HepG2 (cell line): Measurements from ENCODE around the gene PNN. TPM values are rescaled to one million over a fixed set of nuclear protein-coding genes. Genes with fewer than 3 reads are reported as not detected.

Experiments
- ATAC-seq: fragments of 200-7000 bp; cut with Tn5 transposase; 3 replicates; pipeline ENCODE4 v1.9.1; 2020; ENCODE audit warnings: mild to moderate bottlenecking, moderate library complexity
- BruUV-seq: library from RNA; stranded (reverse); fragments of 400-500 nt; replicated peaks from 2 replicates; lab custom pipeline; 2021; lab: Mats Ljungman, UMichigan
- CTCF ChIA-PET: fragments of 300-600 bp; formaldehyde crosslinking; extraction: SDS; loops from one replicate; lab custom pipeline; 2021; ENCODE audit warnings: low total read pairs, inconsistent platforms, low intra/inter-chr PET ratio; lab: Yijun Ruan, JAX
- POLR2A ChIA-PET: fragments of 350-600 bp; sonication (Branson Sonifier 250); formaldehyde crosslinking; loops from one replicate; lab custom pipeline; 2020; ENCODE audit warnings: antibody characterized with exemption, inconsistent platforms; lab: Yijun Ruan, JAX
- DNase-seq: peaks from one replicate; pipeline ENCODE4 v3.0.0-alpha.2; 2015; ENCODE audit warnings: low spot score
- FAIRE-seq: peaks from 3 replicates; lab custom pipeline; 2011; peaks lifted over from hg19 to GRCh38; lab: Jason Lieb, UNC
- H2AFZ ChIP-seq: one replicate; pipeline ENCODE4 v1.6.1; 2011; ENCODE audit warnings: low read length, inconsistent platforms
- H3K27ac ChIP-seq: fragments of 300-600 bp; 3 replicates; pipeline ENCODE4 v1.8.0; 2011; ENCODE audit warnings: mixed run types, mild to moderate bottlenecking, mixed read lengths, low read length, inconsistent platforms; ENCODE audit not compliant: insufficient read depth; ENCODE audit errors: extremely low read length
- H3K27me3 ChIP-seq, 2 experiments: fragments of 200-600 bp in 1 of 2; 2 replicates in 1 of 2; 3 replicates in 1 of 2; pipeline versions ENCODE4 v1.6.0 to v1.8.0; 2011; ENCODE audit warnings: low read length in 2 of 2, mild to moderate bottlenecking in 2 of 2, moderate library complexity in 2 of 2, inconsistent platforms in 1 of 2; ENCODE audit not compliant: insufficient read depth in 2 of 2, control insufficient read depth in 1 of 2
- H3K36me3 ChIP-seq, 2 experiments: fragments of 200-600 bp in 1 of 2; replicated peaks in 1 of 2; 2 replicates in 1 of 2; 3 replicates in 1 of 2; pipeline versions ENCODE4 v1.5.1 to v1.8.0; 2011; ENCODE audit warnings: low read length in 2 of 2, inconsistent platforms in 1 of 2; ENCODE audit not compliant: insufficient read depth in 2 of 2, control insufficient read depth in 1 of 2
- H3K4me1 ChIP-seq: 2 replicates; pipeline ENCODE4 v1.5.1; 2012; ENCODE audit warnings: low read length, inconsistent platforms; ENCODE audit not compliant: insufficient read depth
- H3K4me2 ChIP-seq: 2 replicates; pipeline ENCODE4 v1.6.0; 2011; ENCODE audit warnings: low read depth, low read length, inconsistent platforms
- H3K4me3 ChIP-seq, 3 experiments: fragments of 200-600 bp in 1 of 3; sonication (generic), shearing (Covaris generic) in 1 of 3; replicated peaks in 1 of 3; 2 replicates each; pipeline ENCODE4 v1.5.1; 2011 to 2016; ENCODE audit warnings: low read length in 3 of 3, inconsistent platforms in 2 of 3, low read depth in 2 of 3, mild to moderate bottlenecking in 2 of 3, control low read depth in 1 of 3, mixed read lengths in 1 of 3; ENCODE audit not compliant: insufficient read depth in 1 of 3
- H3K79me2 ChIP-seq: one replicate; pipeline ENCODE4 v1.6.1; 2011; ENCODE audit warnings: low read length, inconsistent platforms; ENCODE audit not compliant: insufficient read depth
- H3K9ac ChIP-seq: 2 replicates; pipeline ENCODE4 v1.6.0; 2011; ENCODE audit warnings: mild to moderate bottlenecking, low read depth, low read length, inconsistent platforms; ENCODE audit not compliant: insufficient read depth
- H3K9me3 ChIP-seq: 2 replicates; pipeline ENCODE4 v1.5.1; 2012; ENCODE audit warnings: mild to moderate bottlenecking, low read length
- H4K20me1 ChIP-seq: 2 replicates; pipeline ENCODE4 v1.6.0; 2011; ENCODE audit warnings: inconsistent platforms, mild to moderate bottlenecking, low read length, moderate library complexity; ENCODE audit not compliant: insufficient read depth
- CBFB ChIP-seq: sonication (generic); formaldehyde crosslinking; IDR thresholded peaks from 2 replicates; pipeline ENCODE4 v1.4.0; 2020; ENCODE audit warnings: missing genetic modification reagents
- GMEB1 ChIP-seq: sonication (generic); formaldehyde crosslinking; IDR thresholded peaks from 2 replicates; pipeline ENCODE4 v1.5.1; 2020; ENCODE audit warnings: missing genetic modification reagents, mild to moderate bottlenecking, borderline replicate concordance
- SYNCRIP ChIP-seq: fragments of 200-400 bp; formaldehyde crosslinking; IDR thresholded peaks from 2 replicates; pipeline ENCODE4 v1.6.1; 2018; ENCODE audit warnings: mild to moderate bottlenecking, low read depth, low read length; ENCODE audit not compliant: insufficient read depth
- TBL1XR1 ChIP-seq: fragments of 150-350 bp; IDR thresholded peaks from 2 replicates; pipeline ENCODE4 v1.6.1; 2014; ENCODE audit warnings: borderline replicate concordance, low read length; ENCODE audit not compliant: partially characterized antibody
- ZMAT5 ChIP-seq: sonication (generic); formaldehyde crosslinking; IDR thresholded peaks from 2 replicates; pipeline ENCODE4 v1.5.0; 2020; ENCODE audit warnings: mild to moderate bottlenecking, low read depth, missing genetic modification reagents, borderline replicate concordance
- ZNF781 ChIP-seq: sonication (generic); formaldehyde crosslinking; IDR thresholded peaks from 2 replicates; pipeline ENCODE4 v1.5.1; 2020; ENCODE audit warnings: borderline replicate concordance, mild to moderate bottlenecking, missing genetic modification reagents; ENCODE audit errors: not compliant biosample characterization
- WGBS: methylation state at CpG from one replicate; pipeline ENCODE4 v1.1.6; 2017; ENCODE audit warnings: low lambda C conversion rate; 5-methylcytosine and 5-hydroxymethylcytosine counted together
- in situ Hi-C: cut with HindIII; loops from 2 replicates; pipeline ENCODE4 v1.10.0; 2017; ENCODE audit warnings: low pct_unique_long_range_greater_than_20kb; ENCODE audit not compliant: extremely low pct_ligation_motif_present
- intact Hi-C: fragments of 100-400 bp; cut with micrococcal nuclease; formaldehyde crosslinking; loops from one replicate; pipeline ENCODE4 v1.10.0; 2022; ENCODE audit not compliant: unreplicated experiment
- polyA plus RNA-seq, 8 experiments: library from polyadenylated mRNA; depleted of rRNA in 3 of 8; stranded (reverse) in 7 of 8; unstranded in 1 of 8; fragments of >200 nt; fragmentation: Illumina TruSeq in 4 of 8; extraction: Trizol in 4 of 8; gene quantifications; 2 replicates each; pipeline versions ENCODE4 v1.2.1 to v1.2.3, GENCODE V29; 2011 to 2016; ENCODE audit warnings: low read depth in 4 of 8, missing spikeins in 1 of 8, mixed read lengths in 1 of 8; ENCODE audit not compliant: insufficient read depth in 1 of 8
- total RNA-seq, 5 experiments: library from RNA; depleted of rRNA; stranded (reverse); fragments of >200 nt; fragmentation: Illumina TruSeq; extraction: Trizol; gene quantifications; 2 replicates each; pipeline ENCODE4 v1.2.3, GENCODE V29; 2016; ENCODE audit warnings: low read depth in 1 of 5

The PNN gene
- total and polyA plus RNA-seq, 2 of the 13 experiments (the other 11 are each of a cell fraction or from before 2014, with no cell fraction given) = 58.0 to 214 TPM

- Histone ChIP-seq H3K9me3 (no peaks in the 10 kb centered on the region), H3K4me2 (no peak overlapping the region), H4K20me1 (no peaks in the 10 kb centered on the region), H3K27ac (no peak overlapping the region), H3K27me3 (no peaks in the 10 kb centered on the region; a peak in 1 of 5 replicates), H3K4me3 (no peak overlapping the region), H3K36me3 (no peaks in the 10 kb centered on the region), H2AFZ (no peak overlapping the region), H3K79me2 (no peaks in the 10 kb centered on the region), H3K4me1 (peaks cover 24% of the 10 kb centered on the region), H3K9ac (no peak overlapping the region)
- 64% methylated on average over 1 of the region's 1 CpG for WGBS
- POLR2A ChIA-PET = interaction anchor here (1.1 to 2.9 kb wide), 4 partner anchors 9 to 110 kb away, joined by 3 to 15 read pairs (median 6); partner anchors contain the start of genes SEC23A and TRAPPC6B
- TF ChIP-seq ZMAT5 (CRISPR knock-in tag) (no peak), TBL1XR1 (no peak), CBFB (no peak), ZNF781 (CRISPR knock-in tag) (no peak), SYNCRIP (no peak), GMEB1 (no peak)
- CTCF ChIA-PET = no interaction called here
- DNase-seq (no peak), FAIRE-seq (no peak), ATAC-seq (no peak)
- in situ Hi-C loops (no loop called here), intact Hi-C loops (no loop called here)
- BruUV-seq = no TSS peak
Measured at GRCh38 chr14:39212693-39213092, 37.6 kb downstream of the PNN start.
